Neural cell (in vitro differentiated cells): ENCODE measurements around the gene TMPRSS6. TPM values are rescaled to one million over a fixed set of nuclear protein-coding genes. Genes with fewer than 3 reads are reported as not detected.

Experiments
- H2AFZ ChIP-seq: fragments of 200-600, 300-800 bp; sonication (generic), shearing (Covaris generic); 2 replicates; pipeline ENCODE4 v1.6.0; 2014; ENCODE audit warnings: low read depth, mild to moderate bottlenecking, antibody characterized with exemption, low read length, moderate library complexity
- H3F3A ChIP-seq: fragments of 200-600 bp; shearing (Covaris generic); 2 replicates; pipeline ENCODE4 v1.6.1; 2016; ENCODE audit warnings: mild to moderate bottlenecking, moderate library complexity, mixed read lengths, antibody characterized with exemption, low read length; ENCODE audit not compliant: insufficient read depth, poor library complexity, severe bottlenecking
- H3K27ac ChIP-seq: fragments of 200-600, 300-800 bp; sonication (generic), shearing (Covaris generic); 2 replicates; pipeline ENCODE4 v1.5.1; 2014; ENCODE audit warnings: mild to moderate bottlenecking, low read length, moderate library complexity
- H3K27me3 ChIP-seq: fragments of 300-800, 200-600 bp; sonication (generic), shearing (Covaris generic); 2 replicates; pipeline ENCODE4 v1.6.0; 2014; ENCODE audit warnings: mild to moderate bottlenecking, low read depth, low read length, moderate library complexity; ENCODE audit not compliant: insufficient read depth
- H3K36me3 ChIP-seq: fragments of 300-800, 200-600 bp; sonication (generic), shearing (Covaris generic); 2 replicates; pipeline ENCODE4 v1.5.1; 2014; ENCODE audit warnings: mild to moderate bottlenecking, antibody characterized with exemption, low read length, moderate library complexity; ENCODE audit not compliant: insufficient read depth
- H3K4me2 ChIP-seq: fragments of 300-800, 200-600 bp; sonication (generic), shearing (Covaris generic); 2 replicates; pipeline ENCODE4 v1.6.0; 2014; ENCODE audit warnings: mild to moderate bottlenecking, low read length
- H3K4me3 ChIP-seq: fragments of 300-800, 200-600 bp; sonication (generic), shearing (Covaris generic); 2 replicates; pipeline ENCODE4 v1.5.1; 2014; ENCODE audit warnings: mild to moderate bottlenecking, low read length, moderate library complexity
- H3K79me2 ChIP-seq: fragments of 200-600 bp; shearing (Covaris generic); replicated peaks from 2 replicates; pipeline ENCODE4 v1.6.0; 2014; ENCODE audit warnings: mild to moderate bottlenecking, low read length, moderate library complexity; ENCODE audit not compliant: insufficient read depth
- H3K9ac ChIP-seq: fragments of 300-800, 200-600 bp; sonication (generic), shearing (Covaris generic); 2 replicates; pipeline ENCODE4 v1.6.1; 2016; ENCODE audit warnings: mild to moderate bottlenecking, low read length, mixed read lengths
- H3K9me2 ChIP-seq: fragments of 200-600 bp; shearing (Covaris generic); 2 replicates; pipeline ENCODE4 v1.6.1; 2016; ENCODE audit warnings: mild to moderate bottlenecking, low read length, mixed read lengths; ENCODE audit not compliant: insufficient read depth
- H3K9me3 ChIP-seq: fragments of 200-600, 300-800 bp; sonication (generic), shearing (Covaris generic); 2 replicates; pipeline ENCODE4 v1.6.1; 2016; ENCODE audit warnings: mild to moderate bottlenecking, mixed run types, low read length, moderate library complexity, mixed read lengths
- H4K20me1 ChIP-seq: fragments of 200-600 bp; shearing (Covaris generic); 2 replicates; pipeline ENCODE4 v1.6.1; 2016; ENCODE audit warnings: mild to moderate bottlenecking, mixed run types; ENCODE audit not compliant: insufficient read depth
- CTCF ChIP-seq: fragments of 450-650 bp; IDR thresholded peaks from 2 replicates; pipeline ENCODE4 v1.5.1; 2014; ENCODE audit warnings: antibody characterized with exemption, mild to moderate bottlenecking, moderate library complexity; ENCODE audit not compliant: poor library complexity, severe bottlenecking
- EP300 ChIP-seq: fragments of 450-650 bp; conservative IDR thresholded peaks from 2 replicates; pipeline ENCODE4 v1.6.1; 2014; ENCODE audit warnings: antibody characterized with exemption, mild to moderate bottlenecking, moderate library complexity; ENCODE audit not compliant: poor library complexity, severe bottlenecking
- EZH2 ChIP-seq: fragments of 200-600, 300-800 bp; shearing (Covaris generic), sonication (generic); IDR thresholded peaks from 2 replicates; pipeline ENCODE4 v1.6.1; 2014; ENCODE audit warnings: antibody characterized with exemption, low read length, borderline replicate concordance, mild to moderate bottlenecking; ENCODE audit not compliant: insufficient read depth, poor library complexity, severe bottlenecking
- MXI1 ChIP-seq: fragments of 450-650 bp; conservative IDR thresholded peaks from 2 replicates; pipeline ENCODE4 v1.6.1; 2014; ENCODE audit warnings: antibody characterized with exemption, mild to moderate bottlenecking; ENCODE audit not compliant: poor library complexity, severe bottlenecking
- POLR2AphosphoS5 ChIP-seq: IDR thresholded peaks from 2 replicates; pipeline ENCODE4 v1.6.1; 2012
- RAD21 ChIP-seq: fragments of 450-650 bp; conservative IDR thresholded peaks from 2 replicates; pipeline ENCODE4 v1.6.1; 2014; ENCODE audit warnings: antibody characterized with exemption, mild to moderate bottlenecking, moderate library complexity
- polyA plus RNA-seq: library from polyadenylated mRNA; depleted of rRNA; stranded (reverse); fragments of >200 nt; gene quantifications from 2 replicates; pipeline ENCODE4 v1.2.3, GENCODE V29; 2014
- TF ChIP-seq, protein P1 (sequence below): IDR thresholded peaks from 2 replicates; pipeline ENCODE4 v1.6.1; 2012; ENCODE audit warnings: borderline replicate concordance

The TMPRSS6 gene
- polyA plus RNA-seq, 1 donor from 2014 or later: not detected

- no peaks in the 10 kb centered on the region for H3F3A ChIP-seq
- no peaks in the 10 kb centered on the region for H4K20me1 ChIP-seq
- H2AFZ ChIP-seq: no peak overlapping the region
- H3K9me2 ChIP-seq: no peaks in the 10 kb centered on the region
- no peaks in the 10 kb centered on the region for H3K9me3 ChIP-seq
- no peak overlapping the region for H3K9ac ChIP-seq
- peaks cover 9% of the 10 kb centered on the region for H3K27me3 ChIP-seq
- no peaks in the 10 kb centered on the region for H3K36me3 ChIP-seq
- H3K27ac ChIP-seq: no peak overlapping the region
- TF ChIP-seq, protein P1, sequence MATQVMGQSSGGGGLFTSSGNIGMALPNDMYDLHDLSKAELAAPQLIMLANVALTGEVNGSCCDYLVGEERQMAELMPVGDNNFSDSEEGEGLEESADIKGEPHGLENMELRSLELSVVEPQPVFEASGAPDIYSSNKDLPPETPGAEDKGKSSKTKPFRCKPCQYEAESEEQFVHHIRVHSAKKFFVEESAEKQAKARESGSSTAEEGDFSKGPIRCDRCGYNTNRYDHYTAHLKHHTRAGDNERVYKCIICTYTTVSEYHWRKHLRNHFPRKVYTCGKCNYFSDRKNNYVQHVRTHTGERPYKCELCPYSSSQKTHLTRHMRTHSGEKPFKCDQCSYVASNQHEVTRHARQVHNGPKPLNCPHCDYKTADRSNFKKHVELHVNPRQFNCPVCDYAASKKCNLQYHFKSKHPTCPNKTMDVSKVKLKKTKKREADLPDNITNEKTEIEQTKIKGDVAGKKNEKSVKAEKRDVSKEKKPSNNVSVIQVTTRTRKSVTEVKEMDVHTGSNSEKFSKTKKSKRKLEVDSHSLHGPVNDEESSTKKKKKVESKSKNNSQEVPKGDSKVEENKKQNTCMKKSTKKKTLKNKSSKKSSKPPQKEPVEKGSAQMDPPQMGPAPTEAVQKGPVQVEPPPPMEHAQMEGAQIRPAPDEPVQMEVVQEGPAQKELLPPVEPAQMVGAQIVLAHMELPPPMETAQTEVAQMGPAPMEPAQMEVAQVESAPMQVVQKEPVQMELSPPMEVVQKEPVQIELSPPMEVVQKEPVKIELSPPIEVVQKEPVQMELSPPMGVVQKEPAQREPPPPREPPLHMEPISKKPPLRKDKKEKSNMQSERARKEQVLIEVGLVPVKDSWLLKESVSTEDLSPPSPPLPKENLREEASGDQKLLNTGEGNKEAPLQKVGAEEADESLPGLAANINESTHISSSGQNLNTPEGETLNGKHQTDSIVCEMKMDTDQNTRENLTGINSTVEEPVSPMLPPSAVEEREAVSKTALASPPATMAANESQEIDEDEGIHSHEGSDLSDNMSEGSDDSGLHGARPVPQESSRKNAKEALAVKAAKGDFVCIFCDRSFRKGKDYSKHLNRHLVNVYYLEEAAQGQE: no peak
- TF ChIP-seq EP300 (no peak), CTCF (no peak), MXI1 (no peak), EZH2 (no peak), RAD21 (no peak), POLR2AphosphoS5 (no peak)
- H3K4me3 ChIP-seq: no peak overlapping the region
- H3K79me2 ChIP-seq: no peaks in the 10 kb centered on the region
- no peak overlapping the region for H3K4me2 ChIP-seq
Measured at GRCh38 chr22:37063431-37064420, 45.8 kb downstream of the TMPRSS6 start.

GRCh38 chr22:37062702-37063381 lies 46.7 kb downstream of the TMPRSS6 start:
- no peaks in the 10 kb centered on the region for H3K36me3 ChIP-seq
- H3K4me2 ChIP-seq: no peak overlapping the region

More at GRCh38 chr22:37062702-37063381, 46.7 kb downstream of the TMPRSS6 start:
- no peak for TF ChIP-seq POLR2AphosphoS5
- Histone ChIP-seq H3K9ac (no peak overlapping the region), H3K79me2 (no peaks in the 10 kb centered on the region), H3K27ac (no peak overlapping the region), H3K9me3 (no peaks in the 10 kb centered on the region), H3K9me2 (no peaks in the 10 kb centered on the region), H3K4me3 (no peak overlapping the region), H3F3A (no peaks in the 10 kb centered on the region), H2AFZ (no peak overlapping the region), H4K20me1 (no peaks in the 10 kb centered on the region), H3K27me3 (peaks cover under 1% of the 10 kb centered on the region)
